DOHH2 (cell line): ENCODE measurements around the gene S100A10.

ENCODE experiments used
- CTCF ChIP-seq: fragments of 200-600 bp; sonication (generic); IDR thresholded peaks from one replicate; pipeline ENCODE4 v1.5.1; 2014; ENCODE audit warnings: antibody characterized with exemption, mild to moderate bottlenecking, low read depth, low read length; ENCODE audit not compliant: poor library complexity, severe bottlenecking
- EZH2phosphoT487 ChIP-seq: fragments of 200-600 bp; sonication (generic); IDR thresholded peaks from 2 replicates; pipeline ENCODE4 v1.6.1; 2017; ENCODE audit warnings: borderline replicate concordance, mild to moderate bottlenecking, antibody characterized with exemption, low read length, moderate library complexity, mixed read lengths

GRCh38 chr1:151993734-151994496 lies at the start of gene S100A10:
- TF ChIP-seq CTCF (no peak), EZH2phosphoT487 (no peak)
